ENCODE results near the gene RTN4RL1. TPM values are rescaled to one million over a fixed set of nuclear protein-coding genes. Genes with fewer than 3 reads are reported as not detected.

The RTN4RL1 gene
- total RNA-seq, 1 donor from 2014 or later, result 0.77 TPM

GRCh38 chr17:2057760-2058585, 32.8 kb upstream of the RTN4RL1 start:
- Histone ChIP-seq H3K27ac (ENCODE audit: low read depth, low read length) (peak overlapping the region; percentile 83), H2AFZ (ENCODE audit: low read depth, low read length) (no peak overlapping the region), H3K9ac (ENCODE audit: low read length) (peak overlapping the region; percentile 93), H3K79me2 (ENCODE audit: insufficient read depth, low read length) (peaks cover 78% of the 10 kb centered on the region), H4K20me1 (ENCODE audit: insufficient read depth, low read length) (peaks cover 31% of the 10 kb centered on the region), H3K4me1 (ENCODE audit: insufficient read depth, low read length) (peaks cover 54% of the 10 kb centered on the region), H3K9me3 (ENCODE audit: insufficient read depth, low read depth, low read length) (no peaks in the 10 kb centered on the region), H3K4me2 (ENCODE audit: low read length) (peak overlapping the region; percentile 86), H3K27me3 (ENCODE audit: insufficient read depth, low read length) (no peaks in the 10 kb centered on the region), H3K36me3 (ENCODE audit: insufficient read depth, low read length) (peaks cover 9% of the 10 kb centered on the region), H3K4me3 (ENCODE audit: insufficient read depth, low read depth, low read length) (peak overlapping the region; percentile 78)
- H3K9me3 Mint-ChIP-seq (ENCODE audit: unreplicated experiment), result peaks cover 2% of the 10 kb centered on the region
- TF ChIP-seq CTCF (IDR thresholded peaks at IDR 0.05; ENCODE audit: insufficient read depth, low read depth, low read length) (no peak), EZH2 (IDR thresholded peaks at IDR 0.05; ENCODE audit: insufficient read depth, low read length) (no peak)
- H3K36me3 Mint-ChIP-seq (ENCODE audit: low read depth, unreplicated experiment), result peaks cover 14% of the 10 kb centered on the region
- FAIRE-seq, result no peak
- DNase-seq (ENCODE audit: low read depth), result no peak
- H3K4me1 Mint-ChIP-seq (ENCODE audit: low read depth, unreplicated experiment), result peaks cover 27% of the 10 kb centered on the region
- H3K4me3 Mint-ChIP-seq (ENCODE audit: unreplicated experiment), result no peak overlapping the region
- H3K27ac Mint-ChIP-seq (ENCODE audit: unreplicated experiment), result no peak overlapping the region
- no peaks in the 10 kb centered on the region for H3K27me3 Mint-ChIP-seq (ENCODE audit: low read depth, unreplicated experiment)

- peaks cover 14% of the 10 kb centered on the region for H3K36me3 Mint-ChIP-seq (ENCODE audit: low read depth, unreplicated experiment)
- H3K4me3 Mint-ChIP-seq (ENCODE audit: unreplicated experiment), result no peak overlapping the region
- Histone ChIP-seq H4K20me1 (ENCODE audit: insufficient read depth, low read length) (peaks cover 31% of the 10 kb centered on the region), H3K9ac (ENCODE audit: low read length) (peak overlapping the region; percentile 93), H3K4me2 (ENCODE audit: low read length) (peak overlapping the region; percentile 86), H2AFZ (ENCODE audit: low read depth, low read length) (no peak overlapping the region), H3K27ac (ENCODE audit: low read depth, low read length) (peak overlapping the region; percentile 83), H3K4me3 (ENCODE audit: insufficient read depth, low read depth, low read length) (peak overlapping the region; percentile 78), H3K79me2 (ENCODE audit: insufficient read depth, low read length) (peaks cover 77% of the 10 kb centered on the region), H3K4me1 (ENCODE audit: insufficient read depth, low read length) (peaks cover 47% of the 10 kb centered on the region), H3K36me3 (ENCODE audit: insufficient read depth, low read length) (peaks cover 9% of the 10 kb centered on the region), H3K27me3 (ENCODE audit: insufficient read depth, low read length) (no peaks in the 10 kb centered on the region), H3K9me3 (ENCODE audit: insufficient read depth, low read depth, low read length) (no peaks in the 10 kb centered on the region)
- TF ChIP-seq CTCF (IDR thresholded peaks at IDR 0.05; ENCODE audit: insufficient read depth, low read depth, low read length), result no peak
- TF ChIP-seq EZH2 (IDR thresholded peaks at IDR 0.05; ENCODE audit: insufficient read depth, low read length), result no peak
- peaks cover 2% of the 10 kb centered on the region for H3K9me3 Mint-ChIP-seq (ENCODE audit: unreplicated experiment)
- FAIRE-seq (no peak), DNase-seq (ENCODE audit: low read depth) (no peak)
- no peak overlapping the region for H3K27ac Mint-ChIP-seq (ENCODE audit: unreplicated experiment)
- H3K27me3 Mint-ChIP-seq (ENCODE audit: low read depth, unreplicated experiment), result no peaks in the 10 kb centered on the region
- peaks cover 20% of the 10 kb centered on the region for H3K4me1 Mint-ChIP-seq (ENCODE audit: low read depth, unreplicated experiment)
Measured at GRCh38 chr17:2057175-2057759, 32.1 kb upstream of the RTN4RL1 start.

Measured in astrocyte (in vitro differentiated cells and primary cell).